ENCODE measurements around the gene OR1I1.

DNA sequence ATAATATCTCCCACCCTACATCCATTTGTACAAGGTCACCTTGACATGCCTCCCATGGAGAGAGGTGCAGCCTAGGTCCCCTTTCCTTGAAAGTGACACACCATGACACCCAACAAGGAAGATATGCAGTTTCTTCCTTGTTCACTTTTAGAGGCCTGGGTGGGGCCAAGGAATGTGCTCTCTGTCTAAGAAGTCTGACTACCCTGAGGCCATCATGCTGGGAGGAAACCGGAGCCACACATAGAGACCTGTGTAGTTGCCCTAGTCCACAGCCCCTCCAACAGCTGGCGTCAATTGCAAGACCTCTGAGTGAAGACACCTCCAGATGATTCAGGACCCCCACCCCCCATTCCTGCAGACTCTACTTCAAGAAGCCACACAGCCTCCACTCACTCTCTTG is 36.2 kb downstream of the OR1I1 start:
- TF ChIP-seq POLR2A (IDR thresholded peaks at IDR 0.05; ENCODE audit: low read depth, low read length), result no peak
- TF ChIP-seq POU2F2 (IDR thresholded peaks at IDR 0.05; ENCODE audit: low read depth, low read length), result no peak
- no peak for TF ChIP-seq TAF1 (IDR thresholded peaks at IDR 0.05; ENCODE audit: low read depth, low read length)
- no peak for TF ChIP-seq POLR2AphosphoS5 (IDR thresholded peaks at IDR 0.05; ENCODE audit: low read depth, low read length)
- no peak for TF ChIP-seq SPI1 (IDR thresholded peaks at IDR 0.05; ENCODE audit: low read depth, low read length)
